H1 (cell line): ENCODE data around the gene CACNA1B.

Experiments used
- CBX5 ChIP-seq: fragments of 300-800, 300-1000 bp; sonication (generic); IDR thresholded peaks from 2 replicates; pipeline ENCODE4 v1.7.1; 2016; ENCODE audit warnings: antibody characterized with exemption, low read length, low read depth
- EZH2 ChIP-seq: fragments of 200-600 bp; sonication (generic); IDR thresholded peaks from 2 replicates; pipeline ENCODE4 v1.7.1; 2012; ENCODE audit warnings: low read depth, mild to moderate bottlenecking, moderate library complexity, low read length, inconsistent platforms; ENCODE audit not compliant: severe bottlenecking
- HDAC2 ChIP-seq, 2 experiments: fragments of 300-600 bp in 1 of 2; sonication (generic) in 1 of 2; IDR thresholded peaks; 2 replicates each; pipeline ENCODE4 v1.6.1; 2011 to 2012; ENCODE audit warnings: low read depth in 2 of 2, low read length in 2 of 2, mild to moderate bottlenecking in 2 of 2, moderate library complexity in 2 of 2, borderline replicate concordance in 1 of 2, inconsistent platforms in 1 of 2
- JUN ChIP-seq: IDR thresholded peaks from 2 replicates; pipeline ENCODE4 v1.6.1; 2011; ENCODE audit warnings: low read depth, mild to moderate bottlenecking, improper control_type of control experiment, low read length
- POLR2A ChIP-seq, 2 experiments: IDR thresholded peaks; 1 replicate in 1 of 2; 2 replicates in 1 of 2; pipeline ENCODE4 v1.6.1; 2011; ENCODE audit warnings: low read depth in 2 of 2, low read length in 2 of 2, mild to moderate bottlenecking in 2 of 2; ENCODE audit errors: control extremely low read depth in 1 of 2
- RAD21 ChIP-seq, 2 experiments: IDR thresholded peaks in 1 of 2; conservative IDR thresholded peaks in 1 of 2; 2 replicates each; pipeline ENCODE4 v1.6.1; 2011; ENCODE audit warnings: low read depth in 2 of 2, low read length in 2 of 2, improper control_type of control experiment in 1 of 2, inconsistent platforms in 1 of 2, mild to moderate bottlenecking in 1 of 2, moderate library complexity in 1 of 2
- SP1 ChIP-seq: IDR thresholded peaks from 2 replicates; pipeline ENCODE4 v1.6.1; 2011; ENCODE audit warnings: low read depth, low read length
- TAF1 ChIP-seq: IDR thresholded peaks from 2 replicates; pipeline ENCODE4 v1.6.1; 2011; ENCODE audit warnings: mild to moderate bottlenecking, low read depth, low read length
- TBP ChIP-seq: IDR thresholded peaks from 2 replicates; pipeline ENCODE4 v1.6.1; 2011; ENCODE audit warnings: low read depth, low read length, improper control_type of control experiment
- TF ChIP-seq, protein P1 (sequence below), 3 experiments: IDR thresholded peaks; 1 replicate in 2 of 3; 2 replicates in 1 of 3; pipeline versions ENCODE4 v1.5.1 to v1.6.1; 2011; ENCODE audit warnings: low read length in 3 of 3, mild to moderate bottlenecking in 3 of 3, inconsistent platforms in 2 of 3, low read depth in 1 of 3, moderate library complexity in 1 of 3; ENCODE audit not compliant: insufficient read depth in 1 of 3; ENCODE audit errors: control extremely low read depth in 1 of 3

DNA sequence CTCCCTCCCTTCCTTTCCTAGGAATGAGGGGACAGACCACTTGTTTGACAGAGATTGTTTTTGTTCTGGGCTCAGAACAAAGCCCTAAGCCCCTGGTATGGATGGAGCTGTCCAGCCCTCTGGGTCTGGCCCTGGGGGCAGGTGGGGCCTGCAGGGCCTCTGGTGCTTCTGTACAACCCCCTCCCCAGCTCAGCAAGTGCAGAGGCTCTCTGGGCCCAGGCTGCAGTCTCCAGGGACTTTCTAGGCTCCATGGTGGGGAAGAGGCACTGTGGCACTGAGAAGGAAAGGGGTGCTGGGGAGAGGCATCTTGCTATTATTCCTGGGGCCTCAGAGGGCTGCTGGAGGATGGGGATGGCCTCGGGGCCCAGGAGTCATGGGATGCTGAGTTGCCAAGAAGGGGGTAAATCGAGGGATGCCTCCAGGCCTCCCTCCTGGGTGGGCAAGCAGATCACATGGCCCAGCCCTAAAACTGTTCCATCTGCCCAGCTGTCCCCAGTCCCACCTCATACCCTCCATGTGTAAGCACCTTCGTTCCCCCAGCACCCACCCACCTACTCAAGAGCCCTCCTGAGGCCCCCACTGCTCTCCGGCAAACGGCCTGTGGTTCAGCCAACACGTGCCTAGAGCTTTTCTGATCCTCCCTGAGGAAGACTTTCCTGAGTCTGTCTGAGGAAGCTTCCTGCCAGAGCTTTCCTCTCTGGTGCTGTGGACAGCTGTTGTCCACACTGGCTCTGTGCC, 225.7 kb downstream of the CACNA1B start:
- TF ChIP-seq, protein P1, sequence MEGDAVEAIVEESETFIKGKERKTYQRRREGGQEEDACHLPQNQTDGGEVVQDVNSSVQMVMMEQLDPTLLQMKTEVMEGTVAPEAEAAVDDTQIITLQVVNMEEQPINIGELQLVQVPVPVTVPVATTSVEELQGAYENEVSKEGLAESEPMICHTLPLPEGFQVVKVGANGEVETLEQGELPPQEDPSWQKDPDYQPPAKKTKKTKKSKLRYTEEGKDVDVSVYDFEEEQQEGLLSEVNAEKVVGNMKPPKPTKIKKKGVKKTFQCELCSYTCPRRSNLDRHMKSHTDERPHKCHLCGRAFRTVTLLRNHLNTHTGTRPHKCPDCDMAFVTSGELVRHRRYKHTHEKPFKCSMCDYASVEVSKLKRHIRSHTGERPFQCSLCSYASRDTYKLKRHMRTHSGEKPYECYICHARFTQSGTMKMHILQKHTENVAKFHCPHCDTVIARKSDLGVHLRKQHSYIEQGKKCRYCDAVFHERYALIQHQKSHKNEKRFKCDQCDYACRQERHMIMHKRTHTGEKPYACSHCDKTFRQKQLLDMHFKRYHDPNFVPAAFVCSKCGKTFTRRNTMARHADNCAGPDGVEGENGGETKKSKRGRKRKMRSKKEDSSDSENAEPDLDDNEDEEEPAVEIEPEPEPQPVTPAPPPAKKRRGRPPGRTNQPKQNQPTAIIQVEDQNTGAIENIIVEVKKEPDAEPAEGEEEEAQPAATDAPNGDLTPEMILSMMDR (IDR thresholded peaks at IDR 0.05; ENCODE audit: control extremely low read depth in 1 of 3, insufficient read depth in 1 of 3, low read depth in 1 of 3, low read length in 3 of 3): no peak
- TF ChIP-seq EZH2 (no peak), TAF1 (no peak), POLR2A (IDR thresholded peaks at IDR 0.05; ENCODE audit: control extremely low read depth in 1 of 2, low read depth in 2 of 2, low read length in 2 of 2) (no peak), SP1 (no peak), TBP (no peak), HDAC2 (IDR thresholded peaks at IDR 0.05; ENCODE audit: borderline replicate concordance in 1 of 2, low read depth in 2 of 2, low read length in 2 of 2) (no peak), CBX5 (no peak), RAD21 (IDR thresholded peaks at IDR 0.05 in 1 of 2, conservative IDR thresholded peaks at IDR 0.05 in 1 of 2; ENCODE audit: low read depth in 2 of 2, low read length in 2 of 2) (no peak), JUN (no peak)
